K562 (cell line): ENCODE data around the gene IGFL1. TPM values are rescaled to one million over a fixed set of nuclear protein-coding genes. Genes with fewer than 3 reads are reported as not detected.

Experiments used
- ATF3 ChIP-seq, 2 experiments: fragments of 450-650 bp in 1 of 2; sonication (generic) in 1 of 2; formaldehyde crosslinking in 1 of 2; IDR thresholded peaks in 1 of 2; conservative IDR thresholded peaks in 1 of 2; 2 replicates each; pipeline versions ENCODE4 v1.6.1 to v1.8.1; 2016 to 2023; ENCODE audit warnings: mild to moderate bottlenecking in 2 of 2, moderate library complexity in 2 of 2, inconsistent platforms in 1 of 2, missing genetic modification reagents in 1 of 2
- C11orf30 ChIP-seq: fragments of 450-650 bp; IDR thresholded peaks from 2 replicates; pipeline ENCODE4 v1.6.1; 2016; ENCODE audit warnings: low read depth, mild to moderate bottlenecking
- CHD7 ChIP-seq: fragments of 200-600 bp; sonication (generic); IDR thresholded peaks from one replicate; pipeline ENCODE4 v1.6.1; 2012; ENCODE audit warnings: mild to moderate bottlenecking, low read depth, low read length, inconsistent platforms
- HDGF ChIP-seq: fragments of 450-650 bp; IDR thresholded peaks from 2 replicates; pipeline ENCODE4 v1.6.1; 2016
- MAFG ChIP-seq: fragments of 450-650 bp; conservative IDR thresholded peaks from 2 replicates; pipeline ENCODE4 v1.6.1; 2016; ENCODE audit warnings: missing genetic modification characterization, missing compliant biosample characterization
- MAZ ChIP-seq, 2 experiments: fragments of 450-650 bp in 1 of 2; sonication (generic) in 1 of 2; formaldehyde crosslinking; IDR thresholded peaks in 1 of 2; conservative IDR thresholded peaks in 1 of 2; 2 replicates each; pipeline versions ENCODE4 v1.4.0 to v1.5.0; 2020; ENCODE audit warnings: mild to moderate bottlenecking in 1 of 2, missing genetic modification reagents in 1 of 2
- RBBP5 ChIP-seq: fragments of 200-600 bp; sonication (generic); IDR thresholded peaks from 2 replicates; pipeline ENCODE4 v1.6.1; 2012; ENCODE audit warnings: borderline replicate concordance, mild to moderate bottlenecking, low read length, control low read depth, inconsistent platforms; ENCODE audit not compliant: insufficient read depth, poor library complexity, severe bottlenecking
- TFAP4 ChIP-seq: sonication (generic); formaldehyde crosslinking; IDR thresholded peaks from 2 replicates; pipeline ENCODE4 v1.8.0; 2022; ENCODE audit warnings: missing genetic modification reagents, mild to moderate bottlenecking, moderate library complexity, borderline replicate concordance
- polyA plus RNA-seq, 8 experiments: library from polyadenylated mRNA; depleted of rRNA in 4 of 8; stranded (reverse) in 5 of 8; unstranded in 3 of 8; fragments of >200 nt; fragmentation: Nextera tagmentation in 2 of 8; fragmentation: Illumina TruSeq in 1 of 8; extraction: Ambion mirVana in 2 of 8; extraction: Trizol in 1 of 8; gene quantifications; 2 replicates each; pipeline versions ENCODE4 v1.2.1 to v1.2.3, GENCODE V29; 2011 to 2014; ENCODE audit warnings: inconsistent platforms in 1 of 8, missing spikeins in 1 of 8
- total RNA-seq, 7 experiments: library from RNA; depleted of rRNA in 6 of 7; stranded (reverse); fragments of >200 nt in 6 of 7; fragmentation: Illumina TruSeq in 2 of 7; extraction: Trizol in 2 of 7; gene quantifications; 2 replicates each; pipeline versions ENCODE4 v1.2.1 to v1.2.3, GENCODE V29; 2011 to 2021; ENCODE audit warnings: low replicate concordance in 1 of 7

IGFL1 gene
- total and polyA plus RNA-seq, 9 of the 15 experiments (the other 6 are each of a cell fraction or from before 2014, with no cell fraction given) = not detected

- no peak for TF ChIP-seq CHD7
- no peak for TF ChIP-seq MAZ (CRISPR knock-in tag; conservative IDR thresholded peaks at IDR 0.05 in 1 of 2, IDR thresholded peaks at IDR 0.05 in 1 of 2)
- TF ChIP-seq MAFG (tag) = peak; percentile 71
- TF ChIP-seq C11orf30 = peak; percentile 54; the same call in 1 of the 2 replicates
- peak; percentile 41; the same call in 1 of the 2 replicates for TF ChIP-seq TFAP4
- TF ChIP-seq ATF3 (IDR thresholded peaks at IDR 0.05) = peak; percentile 46; the same call in 1 of the 2 replicates
- no peak for TF ChIP-seq ATF3 (CRISPR knock-in tag; conservative IDR thresholded peaks at IDR 0.05)
- no peak for TF ChIP-seq RBBP5
- TF ChIP-seq HDGF = no peak
These were observed 20.5 kb upstream of the IGFL1 start (continued) for GRCh38 chr19:46209051-46209450.
